ENCODE data around the gene BLM. TPM values are rescaled to one million over a fixed set of nuclear protein-coding genes. Genes with fewer than 3 reads are reported as not detected.

BLM gene
- total and polyA plus RNA-seq, 2 of the 13 experiments (the other 11 are each of a cell fraction or from before 2014, with no cell fraction given): 5.1 to 11.8 TPM

GRCh38 chr15:90761629-90762028 is 44.5 kb downstream of the BLM start:
- H4K20me1 ChIP-seq (ENCODE audit: insufficient read depth, low read length): no peaks in the 10 kb centered on the region
- no peak overlapping the region for H3K4me2 ChIP-seq (ENCODE audit: low read depth, low read length)
- FAIRE-seq (no peak), DNase-seq (ENCODE audit: low spot score) (no peak), ATAC-seq (no peak)
- no peaks in the 10 kb centered on the region for H3K9me3 ChIP-seq (ENCODE audit: low read length)
- no peak for TF ChIP-seq ZNF317 (CRISPR knock-in tag; IDR thresholded peaks at IDR 0.05)
- TF ChIP-seq SMARCE1 (IDR thresholded peaks at IDR 0.05; ENCODE audit: borderline replicate concordance): no peak
- BruUV-seq (replicated peaks): no TSS peak
- intact Hi-C loops (cut with micrococcal nuclease; ENCODE audit: unreplicated experiment): no loop called here
- H2AFZ ChIP-seq (ENCODE audit: low read length): no peak overlapping the region
- peaks cover 1 to 12% of the 10 kb centered on the region in 2 experiments; a peak in 3 of 5 replicates for H3K36me3 ChIP-seq (replicated peaks in 1 of 2; ENCODE audit: control insufficient read depth in 1 of 2, insufficient read depth in 2 of 2, low read length in 2 of 2)
- no peak overlapping the region for H3K27ac ChIP-seq (ENCODE audit: extremely low read length, insufficient read depth, low read length)
- H3K4me1 ChIP-seq (ENCODE audit: insufficient read depth, low read length): no peaks in the 10 kb centered on the region
- no peaks in the 10 kb centered on the region for H3K27me3 ChIP-seq (ENCODE audit: control insufficient read depth in 1 of 2, insufficient read depth in 2 of 2, low read length in 2 of 2)
- no peak overlapping the region for H3K9ac ChIP-seq (ENCODE audit: insufficient read depth, low read depth, low read length)
- H3K4me3 ChIP-seq (replicated peaks in 1 of 3; ENCODE audit: insufficient read depth in 1 of 3, low read depth in 2 of 3, low read length in 3 of 3): no peak overlapping the region
- no peaks in the 10 kb centered on the region for H3K79me2 ChIP-seq (ENCODE audit: insufficient read depth, low read length)
- WGBS (ENCODE audit: low lambda C conversion rate): 89% methylated on average over 3 of the region's 3 CpGs
- in situ Hi-C loops (cut with HindIII; ENCODE audit: extremely low pct_ligation_motif_present, low pct_unique_long_range_greater_than_20kb): no loop called here
- ChIA-PET POLR2A (no interaction called here), CTCF (ENCODE audit: low intra/inter-chr PET ratio, low total read pairs) (no interaction called here)

DNA sequence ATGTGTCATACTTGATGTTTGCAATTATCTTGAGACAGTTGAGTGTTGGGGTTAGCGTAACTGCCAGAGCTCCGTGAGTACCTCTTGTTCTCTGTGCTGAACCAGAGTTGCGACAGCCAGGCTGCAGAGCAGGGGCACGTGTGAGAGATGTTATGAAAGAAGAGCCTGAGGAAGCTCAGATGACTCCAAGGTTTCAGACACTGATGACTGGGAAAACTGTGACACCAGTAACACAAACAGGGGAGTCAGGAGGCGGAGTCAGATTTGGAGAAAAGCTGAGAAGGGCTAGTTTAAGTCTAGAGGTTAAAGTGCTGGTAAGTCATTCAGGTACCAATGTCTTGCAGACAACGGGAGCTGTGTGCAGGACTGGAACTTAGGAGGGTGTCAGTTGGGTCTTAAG is 45.0 kb downstream of the BLM start:
- no peak for FAIRE-seq
- H3K9me3 ChIP-seq (ENCODE audit: low read length): no peaks in the 10 kb centered on the region
- intact Hi-C loops (cut with micrococcal nuclease; ENCODE audit: unreplicated experiment): no loop called here
- in situ Hi-C loops (cut with HindIII; ENCODE audit: extremely low pct_ligation_motif_present, low pct_unique_long_range_greater_than_20kb): no loop called here
- H3K27ac ChIP-seq (ENCODE audit: extremely low read length, insufficient read depth, low read length): no peak overlapping the region
- 97% methylated on average over 6 of the region's 6 CpGs for WGBS (ENCODE audit: low lambda C conversion rate)
- POLR2A ChIA-PET: no interaction called here
- no peak overlapping the region for H3K4me2 ChIP-seq (ENCODE audit: low read depth, low read length)
- H3K9ac ChIP-seq (ENCODE audit: insufficient read depth, low read depth, low read length): no peak overlapping the region
- H3K36me3 ChIP-seq (replicated peaks in 1 of 2; ENCODE audit: control insufficient read depth in 1 of 2, insufficient read depth in 2 of 2, low read length in 2 of 2): peaks cover 1 to 8% of the 10 kb centered on the region in 2 experiments; a peak in 2 of 5 replicates
- DNase-seq (ENCODE audit: low spot score): no peak
- no peaks in the 10 kb centered on the region for H3K27me3 ChIP-seq (ENCODE audit: control insufficient read depth in 1 of 2, insufficient read depth in 2 of 2, low read length in 2 of 2)
- no peaks in the 10 kb centered on the region for H3K4me1 ChIP-seq (ENCODE audit: insufficient read depth, low read length)
- no peaks in the 10 kb centered on the region for H4K20me1 ChIP-seq (ENCODE audit: insufficient read depth, low read length)
- no peaks in the 10 kb centered on the region for H3K79me2 ChIP-seq (ENCODE audit: insufficient read depth, low read length)
- no peak overlapping the region for H2AFZ ChIP-seq (ENCODE audit: low read length)
- no TSS peak for BruUV-seq (replicated peaks)
- H3K4me3 ChIP-seq (replicated peaks in 1 of 3; ENCODE audit: insufficient read depth in 1 of 3, low read depth in 2 of 3, low read length in 3 of 3): no peak overlapping the region
- CTCF ChIA-PET (ENCODE audit: low intra/inter-chr PET ratio, low total read pairs): no interaction called here
- no peak for ATAC-seq
- no peak for TF ChIP-seq JDP2 (CRISPR knock-in tag; IDR thresholded peaks at IDR 0.05; ENCODE audit: borderline replicate concordance)
- TF ChIP-seq MXI1 (IDR thresholded peaks at IDR 0.05; ENCODE audit: borderline replicate concordance, low read depth, low read length): no peak
- TF ChIP-seq, protein P1, sequence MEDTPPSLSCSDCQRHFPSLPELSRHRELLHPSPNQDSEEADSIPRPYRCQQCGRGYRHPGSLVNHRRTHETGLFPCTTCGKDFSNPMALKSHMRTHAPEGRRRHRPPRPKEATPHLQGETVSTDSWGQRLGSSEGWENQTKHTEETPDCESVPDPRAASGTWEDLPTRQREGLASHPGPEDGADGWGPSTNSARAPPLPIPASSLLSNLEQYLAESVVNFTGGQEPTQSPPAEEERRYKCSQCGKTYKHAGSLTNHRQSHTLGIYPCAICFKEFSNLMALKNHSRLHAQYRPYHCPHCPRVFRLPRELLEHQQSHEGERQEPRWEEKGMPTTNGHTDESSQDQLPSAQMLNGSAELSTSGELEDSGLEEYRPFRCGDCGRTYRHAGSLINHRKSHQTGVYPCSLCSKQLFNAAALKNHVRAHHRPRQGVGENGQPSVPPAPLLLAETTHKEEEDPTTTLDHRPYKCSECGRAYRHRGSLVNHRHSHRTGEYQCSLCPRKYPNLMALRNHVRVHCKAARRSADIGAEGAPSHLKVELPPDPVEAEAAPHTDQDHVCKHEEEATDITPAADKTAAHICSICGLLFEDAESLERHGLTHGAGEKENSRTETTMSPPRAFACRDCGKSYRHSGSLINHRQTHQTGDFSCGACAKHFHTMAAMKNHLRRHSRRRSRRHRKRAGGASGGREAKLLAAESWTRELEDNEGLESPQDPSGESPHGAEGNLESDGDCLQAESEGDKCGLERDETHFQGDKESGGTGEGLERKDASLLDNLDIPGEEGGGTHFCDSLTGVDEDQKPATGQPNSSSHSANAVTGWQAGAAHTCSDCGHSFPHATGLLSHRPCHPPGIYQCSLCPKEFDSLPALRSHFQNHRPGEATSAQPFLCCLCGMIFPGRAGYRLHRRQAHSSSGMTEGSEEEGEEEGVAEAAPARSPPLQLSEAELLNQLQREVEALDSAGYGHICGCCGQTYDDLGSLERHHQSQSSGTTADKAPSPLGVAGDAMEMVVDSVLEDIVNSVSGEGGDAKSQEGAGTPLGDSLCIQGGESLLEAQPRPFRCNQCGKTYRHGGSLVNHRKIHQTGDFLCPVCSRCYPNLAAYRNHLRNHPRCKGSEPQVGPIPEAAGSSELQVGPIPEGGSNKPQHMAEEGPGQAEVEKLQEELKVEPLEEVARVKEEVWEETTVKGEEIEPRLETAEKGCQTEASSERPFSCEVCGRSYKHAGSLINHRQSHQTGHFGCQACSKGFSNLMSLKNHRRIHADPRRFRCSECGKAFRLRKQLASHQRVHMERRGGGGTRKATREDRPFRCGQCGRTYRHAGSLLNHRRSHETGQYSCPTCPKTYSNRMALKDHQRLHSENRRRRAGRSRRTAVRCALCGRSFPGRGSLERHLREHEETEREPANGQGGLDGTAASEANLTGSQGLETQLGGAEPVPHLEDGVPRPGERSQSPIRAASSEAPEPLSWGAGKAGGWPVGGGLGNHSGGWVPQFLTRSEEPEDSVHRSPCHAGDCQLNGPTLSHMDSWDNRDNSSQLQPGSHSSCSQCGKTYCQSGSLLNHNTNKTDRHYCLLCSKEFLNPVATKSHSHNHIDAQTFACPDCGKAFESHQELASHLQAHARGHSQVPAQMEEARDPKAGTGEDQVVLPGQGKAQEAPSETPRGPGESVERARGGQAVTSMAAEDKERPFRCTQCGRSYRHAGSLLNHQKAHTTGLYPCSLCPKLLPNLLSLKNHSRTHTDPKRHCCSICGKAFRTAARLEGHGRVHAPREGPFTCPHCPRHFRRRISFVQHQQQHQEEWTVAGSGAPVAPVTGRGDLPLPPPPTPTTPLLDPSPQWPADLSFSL (CRISPR knock-in tag; IDR thresholded peaks at IDR 0.05): no peak
- no peak for TF ChIP-seq THAP11 (CRISPR knock-in tag; IDR thresholded peaks at IDR 0.05)
- no peak for TF ChIP-seq ZNF879 (CRISPR knock-in tag; IDR thresholded peaks at IDR 0.05)
- TF ChIP-seq ZMYM4 (CRISPR knock-in tag; IDR thresholded peaks at IDR 0.05): no peak
- no peak for TF ChIP-seq SMAD3 (CRISPR knock-in tag; IDR thresholded peaks at IDR 0.05)
- no peak for TF ChIP-seq SOX13 (IDR thresholded peaks at IDR 0.05)
- no peak for TF ChIP-seq SOX13 (CRISPR knock-in tag; conservative IDR thresholded peaks at IDR 0.05 in 1 of 2, IDR thresholded peaks at IDR 0.05 in 1 of 2)

All from HepG2 (cell line).